HCEC 1CT (cell line): ENCODE measurements around the gene MYBPC3.
A peak's percentile ranks its signal among the peaks of the same experiment; 100 is the strongest.

ENCODE experiments used
- DNase-seq: peaks from one replicate; pipeline ENCODE4 v3.0.0-alpha.2; 2017

MYBPC3 gene

DNA sequence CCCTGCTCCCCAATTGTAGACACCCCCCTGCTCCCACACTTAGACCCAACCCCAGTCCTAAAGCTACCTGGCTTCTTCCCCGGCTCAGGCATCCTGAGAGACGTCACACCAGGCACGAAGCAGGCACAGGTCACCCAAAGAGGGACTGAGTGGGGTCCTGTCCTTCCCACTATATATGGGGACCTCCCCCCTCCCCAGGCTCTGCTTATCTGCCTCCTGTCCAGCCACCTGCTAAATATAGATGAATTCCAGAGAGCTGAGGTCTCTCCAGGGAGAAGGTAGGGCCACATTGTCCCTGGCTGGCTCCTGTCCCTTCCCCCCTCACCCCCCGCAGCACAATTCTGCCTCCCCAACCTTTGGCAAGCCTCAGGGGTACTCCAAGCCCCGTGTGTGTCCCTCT is at the start of gene MYBPC3:
TSS of gene MYBPC3 (minus strand) at position 147 of the 400 bp plus-strand sequence. CDS start at position 92, 55 bp downstream.
- no peak for DNase-seq

DNA sequence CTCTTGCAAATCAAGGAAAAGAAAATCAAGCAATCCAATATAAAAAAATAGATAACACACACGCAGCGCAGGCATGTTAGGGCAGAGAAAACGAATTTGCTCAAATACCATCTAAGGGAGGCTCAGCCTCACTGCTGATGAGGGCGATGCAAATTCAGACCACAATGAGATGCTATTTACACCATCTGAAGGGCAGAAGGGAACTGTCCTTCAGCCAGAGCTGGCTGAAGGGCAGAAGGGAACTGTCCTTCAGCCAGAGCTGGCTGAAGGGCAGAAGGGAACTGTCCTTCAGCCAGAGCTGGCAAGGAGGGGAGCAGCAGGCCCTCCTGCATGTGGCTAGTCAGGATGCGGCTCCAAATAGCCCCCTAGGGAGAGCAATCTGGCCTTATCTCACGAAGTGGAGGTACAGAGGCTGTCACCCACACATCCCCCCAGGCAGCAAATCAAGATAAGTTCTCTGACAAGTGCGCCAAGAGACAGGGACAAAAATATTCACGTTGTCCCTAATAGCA is 48.3 kb upstream of the MYBPC3 start:
- no peak for DNase-seq

DNA sequence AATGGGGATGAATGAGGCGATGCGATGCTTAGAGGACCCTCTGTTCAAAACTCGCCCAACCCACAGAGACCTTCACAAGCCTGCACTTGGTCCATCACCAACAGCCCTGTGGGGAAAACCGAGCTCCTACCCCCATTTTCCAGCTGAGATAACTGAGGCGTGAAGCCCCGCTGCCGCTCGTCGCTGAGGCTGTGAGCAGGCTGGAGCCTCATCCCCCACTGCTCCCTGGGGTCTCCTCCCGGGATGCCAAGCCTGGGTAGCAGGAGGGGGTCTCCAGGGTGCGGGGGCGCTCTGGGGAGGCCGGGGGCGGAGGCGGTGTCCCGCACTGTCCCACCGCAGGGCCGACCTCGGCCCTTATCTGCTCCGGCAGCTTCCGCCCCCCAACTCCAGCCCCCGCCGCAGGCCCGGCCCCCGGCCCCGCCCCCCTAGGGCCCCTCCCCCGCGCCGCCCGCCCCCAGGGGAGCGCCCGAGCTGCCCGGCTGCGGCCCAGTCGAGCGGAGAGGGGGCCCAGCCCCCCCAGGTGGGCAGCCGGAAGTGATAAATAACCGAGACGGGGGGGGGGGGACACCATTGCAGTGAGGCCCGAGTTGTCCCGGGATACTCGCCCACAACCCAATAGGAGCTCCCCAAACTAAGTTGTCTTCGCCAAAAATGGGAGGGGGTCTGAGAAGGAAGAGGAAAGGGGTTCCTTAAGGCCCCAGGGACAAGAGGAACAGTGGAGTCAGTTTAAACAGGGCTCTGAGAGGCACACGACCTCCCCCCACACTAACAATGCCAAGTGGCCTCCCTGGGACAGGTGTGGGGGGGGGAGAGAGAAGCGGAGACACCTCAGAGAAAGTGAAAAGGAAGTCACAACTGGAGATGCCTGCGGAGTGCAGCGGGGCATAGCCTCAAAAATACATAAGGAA is 47.6 kb upstream of the MYBPC3 start:
- DNase-seq: no peak

GRCh38 chr11:47398551-47398950 is 46.0 kb upstream of the MYBPC3 start:
- DNase-seq: no peak

GRCh38 chr11:47398011-47398410 is 45.5 kb upstream of the MYBPC3 start:
- no peak for DNase-seq

DNA sequence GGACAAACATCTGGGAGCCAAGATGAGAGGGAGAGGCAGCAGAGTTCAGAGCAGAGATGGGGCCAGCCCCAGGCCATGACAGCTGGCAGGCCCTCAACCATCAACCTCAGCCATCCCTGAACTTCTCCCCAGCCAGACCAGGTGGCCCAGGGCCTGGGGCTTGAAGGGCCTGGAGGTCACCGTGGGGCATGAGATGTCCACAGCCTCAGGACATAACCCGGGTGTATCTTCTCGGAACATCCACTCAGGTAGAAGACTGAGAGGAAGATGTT is 43.5 kb upstream of the MYBPC3 start:
- DNase-seq: no peak

- no peak for DNase-seq
Measured at GRCh38 chr11:47395223-47396048, 42.9 kb upstream of the MYBPC3 start.

DNA sequence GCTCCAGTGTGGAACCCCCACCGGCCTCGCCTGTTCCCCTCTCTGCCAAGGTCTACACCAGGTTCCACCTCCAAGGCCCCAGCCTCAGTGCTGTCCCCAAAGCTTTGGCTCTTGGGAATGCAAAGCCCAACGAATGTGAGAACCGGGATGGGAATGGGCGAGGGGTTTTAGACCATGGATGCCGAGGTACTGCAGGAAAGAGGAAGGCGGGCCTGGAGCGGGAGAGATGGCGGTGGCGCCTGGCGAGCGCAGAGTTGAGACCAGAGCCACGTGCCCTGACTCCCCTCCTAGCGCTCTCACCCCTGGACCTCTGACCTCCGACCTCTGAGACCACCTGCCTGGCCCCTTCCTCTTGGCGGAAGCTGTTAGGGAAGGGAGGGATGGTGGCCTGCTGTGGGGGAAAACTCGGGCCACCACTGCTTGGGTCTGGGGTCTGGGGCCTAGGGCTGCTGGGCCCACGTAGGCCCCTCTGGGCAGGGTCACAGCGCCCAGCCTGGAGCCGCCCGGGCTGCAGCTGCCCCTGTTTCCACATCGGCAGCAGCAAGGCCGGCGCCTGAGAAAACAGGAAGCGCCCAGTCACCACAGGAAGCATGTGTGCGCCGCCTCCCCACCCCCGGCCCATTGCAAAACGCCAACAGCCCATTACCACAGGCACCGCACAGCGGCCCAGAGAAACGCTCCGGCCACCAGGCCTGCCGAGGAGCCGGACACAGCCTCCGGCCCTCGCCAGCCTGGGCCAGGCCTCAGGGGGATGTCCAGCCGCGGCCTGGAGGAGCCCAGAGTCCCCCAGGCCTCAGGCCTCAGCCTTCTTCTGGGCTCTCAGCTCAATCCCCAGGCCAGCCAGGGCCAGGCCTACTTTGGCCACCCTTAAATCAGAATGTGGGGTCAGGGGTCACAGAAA is 42.1 kb upstream of the MYBPC3 start:
- no peak for DNase-seq

DNA sequence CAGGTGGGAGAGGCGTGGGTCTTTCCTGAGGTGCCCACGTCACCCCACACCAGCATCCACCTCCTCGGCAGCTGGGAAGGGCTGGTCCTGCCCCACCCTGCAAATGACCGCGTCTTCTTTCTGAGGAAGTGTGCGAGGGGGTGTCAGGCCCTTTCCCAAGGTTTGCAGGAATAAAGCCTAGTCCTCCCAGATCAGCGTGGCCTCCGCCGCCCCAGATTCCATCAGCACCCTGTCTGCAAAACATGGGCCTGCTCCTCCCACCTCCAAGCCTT is 41.5 kb upstream of the MYBPC3 start:
- no peak for DNase-seq

DNA sequence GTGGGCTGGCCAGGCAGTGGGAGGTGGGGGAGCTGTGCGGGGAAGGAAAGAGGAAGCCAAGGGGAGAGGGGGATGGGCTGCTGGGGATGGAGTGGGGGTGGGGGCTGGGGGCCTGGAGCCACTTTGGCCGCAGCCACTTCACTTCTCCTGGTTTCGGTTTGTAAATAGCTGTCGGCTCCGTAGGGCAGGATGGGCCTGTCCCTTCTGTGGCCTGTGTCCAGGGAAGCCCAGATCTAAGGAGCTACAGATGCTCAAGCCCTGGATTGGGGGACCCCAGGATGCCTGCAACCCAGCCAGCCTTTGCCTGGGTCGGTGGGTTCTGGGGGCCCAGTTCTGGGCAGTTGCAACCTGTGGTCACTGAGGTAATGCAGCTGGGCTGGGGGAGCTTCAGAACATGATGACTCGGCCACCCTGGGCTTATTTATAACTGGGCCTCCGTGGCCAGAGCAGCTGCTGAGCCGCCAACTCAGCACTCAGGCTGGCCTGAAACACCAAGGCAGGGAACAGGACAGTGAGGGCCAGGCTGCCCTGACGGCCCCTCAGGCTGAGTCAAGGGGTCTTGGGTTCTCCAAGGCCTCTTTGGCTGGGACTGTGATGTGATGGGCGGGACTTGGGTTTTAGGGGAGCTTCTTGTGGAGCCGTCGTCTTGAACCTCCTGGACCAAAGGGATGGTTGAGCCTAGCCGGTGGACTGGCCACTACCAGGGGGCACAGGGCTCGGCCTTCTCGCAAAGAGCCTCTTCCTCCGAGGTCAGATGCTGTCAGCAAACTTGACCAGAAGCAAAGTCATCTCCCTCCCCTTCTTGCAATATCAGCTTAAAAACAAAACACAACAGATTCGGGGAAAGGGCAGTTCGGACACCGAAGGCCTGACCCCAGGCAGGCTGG is 40.9 kb upstream of the MYBPC3 start:
- DNase-seq: peak; percentile 47

GRCh38 chr11:47392546-47393162 is 40.2 kb upstream of the MYBPC3 start:
- DNase-seq: no peak

GRCh38 chr11:47391711-47392432 is 39.4 kb upstream of the MYBPC3 start:
- no peak for DNase-seq

GRCh38 chr11:47391077-47391583 is 38.6 kb upstream of the MYBPC3 start:
- no peak for DNase-seq

DNA sequence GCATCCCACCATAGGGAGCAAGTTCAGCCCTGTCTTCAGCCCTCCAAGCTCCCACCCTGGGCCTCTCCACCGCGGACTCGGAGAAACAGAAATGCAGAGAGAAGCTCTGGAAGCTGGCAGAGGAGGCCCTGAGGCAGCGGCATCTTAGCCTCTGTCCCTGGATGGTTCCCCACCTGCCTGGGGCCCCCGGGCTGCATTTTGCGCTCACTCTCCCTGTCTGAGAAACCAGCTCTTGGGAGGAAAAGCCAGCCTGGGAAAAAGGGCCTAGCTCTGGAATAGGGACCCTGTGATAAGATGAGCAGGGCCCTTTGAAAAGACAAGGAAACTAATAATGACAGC is 37.9 kb upstream of the MYBPC3 start:
- no peak for DNase-seq

DNA sequence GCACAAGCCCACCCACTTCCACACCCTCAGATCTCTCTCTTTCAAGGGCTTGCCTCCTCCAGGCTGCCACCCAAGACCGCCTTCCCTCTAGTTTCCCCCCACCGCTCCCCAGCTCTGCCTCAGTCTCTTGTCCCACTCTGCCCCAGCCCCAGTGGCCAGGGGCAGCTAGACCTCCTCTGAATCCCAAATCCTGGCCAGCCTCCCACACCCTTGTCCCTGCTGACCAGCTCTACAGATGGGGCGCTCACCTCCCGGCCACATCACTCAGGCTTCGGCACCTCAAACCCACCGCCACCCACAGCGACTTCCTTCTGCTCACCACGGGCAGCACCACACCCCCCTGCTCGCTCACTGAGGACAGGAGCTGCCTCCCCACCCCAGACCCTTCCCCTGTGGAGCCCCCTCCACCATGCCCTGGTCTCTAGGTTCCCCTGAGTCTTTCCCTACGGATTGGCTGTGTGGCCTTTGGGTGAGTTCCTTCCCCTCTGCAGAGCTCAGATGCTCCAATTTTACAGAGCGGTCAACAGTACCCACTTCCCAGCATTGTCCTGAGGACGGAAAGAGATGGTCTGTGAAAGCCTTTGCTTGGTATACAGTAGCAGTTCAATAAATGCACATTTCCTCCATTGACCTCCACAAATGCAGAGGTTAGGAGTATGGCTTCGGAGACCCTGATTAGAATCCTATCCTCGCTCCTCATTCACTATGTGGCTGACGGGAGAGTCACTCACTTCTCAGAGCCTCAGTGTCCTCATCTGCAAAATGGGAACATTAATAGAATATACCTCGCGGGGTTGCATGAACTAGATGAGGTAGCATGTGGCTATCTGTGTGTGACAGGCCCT is 37.3 kb upstream of the MYBPC3 start:
- no peak for DNase-seq

- no peak for DNase-seq
Measured at GRCh38 chr11:47388697-47389576, 36.4 kb upstream of the MYBPC3 start.

DNA sequence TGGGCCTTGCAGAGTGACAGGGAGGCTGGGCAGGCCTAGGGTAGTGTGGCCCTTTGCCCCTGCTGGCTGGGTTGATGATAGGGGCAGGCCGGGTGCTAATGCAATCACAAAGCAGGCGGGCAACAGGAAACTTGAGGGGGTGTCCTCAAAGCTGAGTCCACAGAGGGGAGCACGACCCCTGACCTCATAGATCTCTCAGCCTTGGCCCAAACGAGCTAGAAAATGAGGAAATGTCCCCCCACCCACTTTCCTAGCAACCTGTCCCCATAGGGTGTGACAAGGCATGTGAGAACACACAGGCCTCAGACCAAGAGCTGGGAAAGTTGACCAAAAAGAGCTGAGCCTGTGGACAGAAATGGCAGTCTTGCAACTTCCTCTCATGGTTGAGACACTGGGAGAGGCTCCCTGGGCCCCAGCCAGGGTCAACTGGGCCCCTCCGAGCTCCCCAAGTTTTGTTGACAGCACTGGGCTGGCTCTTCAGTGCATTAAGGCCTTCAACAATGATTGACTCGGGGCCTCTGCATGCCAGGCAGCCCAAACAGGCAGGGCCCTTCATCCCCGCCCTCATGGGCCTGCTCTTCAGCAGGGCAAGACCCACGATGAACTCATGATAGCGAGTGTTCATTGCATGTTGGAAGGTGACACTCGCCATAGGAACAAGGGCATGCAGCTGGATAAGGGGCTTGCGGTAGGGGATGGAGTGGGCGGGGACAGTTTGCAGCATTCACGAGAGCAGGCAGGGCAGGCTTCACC is 35.6 kb upstream of the MYBPC3 start:
- DNase-seq: no peak

- DNase-seq: no peak
Measured at GRCh38 chr11:47384498-47384897, 32.0 kb upstream of the MYBPC3 start.
